OCI-LY7 (cell line): ENCODE measurements around the gene TSPO.

Experiments used
- CTCF ChIP-seq: fragments of 200-600 bp; sonication (generic); conservative IDR thresholded peaks from 2 replicates; pipeline ENCODE4 v1.5.1; 2014; ENCODE audit warnings: mild to moderate bottlenecking, antibody characterized with exemption, low read length, moderate library complexity, mixed read lengths
- EZH2phosphoT487 ChIP-seq: fragments of 200-600 bp; sonication (generic); IDR thresholded peaks from 2 replicates; pipeline ENCODE4 v1.6.1; 2018; ENCODE audit warnings: low read depth, borderline replicate concordance, mild to moderate bottlenecking, mixed run types, antibody characterized with exemption, low read length, moderate library complexity, mixed read lengths

DNA sequence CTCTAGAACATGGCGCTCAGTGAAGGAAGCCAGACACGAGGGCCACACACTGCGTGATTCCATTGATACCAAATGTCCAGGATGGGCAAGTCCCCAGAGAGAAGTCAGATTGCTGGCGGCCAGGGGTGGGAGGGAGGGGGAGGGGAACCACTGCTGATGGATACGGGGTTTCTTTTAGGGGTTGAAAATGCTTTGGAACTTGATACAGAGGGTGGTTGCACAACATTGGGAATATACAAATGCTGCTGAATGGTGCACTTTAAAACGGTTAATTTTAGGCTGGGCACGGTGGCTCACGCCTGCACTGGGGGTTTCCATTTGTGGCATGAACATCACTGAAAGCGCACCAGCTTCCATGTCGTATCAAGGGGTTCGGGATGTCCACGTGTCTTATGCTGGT lies 5.1 kb downstream of the TSPO start:
- TF ChIP-seq CTCF (no peak), EZH2phosphoT487 (no peak)
